Ramos (cell line): ENCODE measurements around the gene DGKH.
"Not testable (repeated sequence)": the region's sequence is repeated elsewhere in the genome, so short reads cannot be mapped to it uniquely, and the experiment has no call there.

ENCODE experiments used
- in situ Hi-C: fragments of 300-500 bp; cut with MboI; formaldehyde crosslinking; loops from one replicate; pipeline ENCODE4 v1.14.3; 2022; ENCODE audit warnings: low sequenced_read_pairs; ENCODE audit not compliant: unreplicated experiment

DGKH gene

DNA sequence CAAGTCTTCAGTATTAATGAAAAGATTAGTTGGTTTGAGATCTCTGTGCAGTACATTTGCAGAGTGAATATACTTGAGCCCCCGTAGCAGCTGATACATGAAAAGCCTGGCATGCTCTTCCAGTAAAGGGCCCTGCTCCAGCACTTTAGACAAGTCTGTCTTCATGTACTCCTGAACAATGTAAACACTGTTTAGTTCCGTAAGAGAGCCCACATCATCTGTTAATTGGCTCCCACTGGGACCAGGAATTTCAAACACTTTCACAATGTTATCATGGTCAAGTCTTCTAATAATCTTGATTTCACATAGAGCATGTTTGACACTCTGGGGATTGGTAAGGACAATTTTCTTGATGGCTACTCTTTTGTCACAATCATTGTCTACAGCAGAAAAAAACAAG lies 22.2 kb downstream of the DGKH start:
- in situ Hi-C loops, result not testable (repeated sequence)

DNA sequence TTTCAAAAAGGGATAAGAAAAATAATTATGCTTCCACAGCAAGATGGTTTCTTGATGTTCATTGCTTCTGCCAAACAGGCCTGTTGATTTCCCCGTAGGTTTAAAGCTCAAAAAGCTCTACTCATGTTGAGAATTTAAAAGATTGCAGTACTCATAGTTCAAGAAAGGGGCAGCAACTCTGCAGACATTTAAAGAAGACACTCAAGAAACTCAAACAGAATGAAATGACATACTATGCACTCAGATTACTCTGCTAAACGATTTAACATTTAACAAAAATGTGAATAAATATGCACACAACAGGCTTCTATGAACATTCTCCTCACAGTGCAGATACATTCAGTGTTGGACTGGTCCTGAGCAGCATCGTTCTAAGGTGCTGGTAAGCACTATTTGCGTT lies 22.7 kb downstream of the DGKH start:
- in situ Hi-C loops, result not testable (repeated sequence)

DNA sequence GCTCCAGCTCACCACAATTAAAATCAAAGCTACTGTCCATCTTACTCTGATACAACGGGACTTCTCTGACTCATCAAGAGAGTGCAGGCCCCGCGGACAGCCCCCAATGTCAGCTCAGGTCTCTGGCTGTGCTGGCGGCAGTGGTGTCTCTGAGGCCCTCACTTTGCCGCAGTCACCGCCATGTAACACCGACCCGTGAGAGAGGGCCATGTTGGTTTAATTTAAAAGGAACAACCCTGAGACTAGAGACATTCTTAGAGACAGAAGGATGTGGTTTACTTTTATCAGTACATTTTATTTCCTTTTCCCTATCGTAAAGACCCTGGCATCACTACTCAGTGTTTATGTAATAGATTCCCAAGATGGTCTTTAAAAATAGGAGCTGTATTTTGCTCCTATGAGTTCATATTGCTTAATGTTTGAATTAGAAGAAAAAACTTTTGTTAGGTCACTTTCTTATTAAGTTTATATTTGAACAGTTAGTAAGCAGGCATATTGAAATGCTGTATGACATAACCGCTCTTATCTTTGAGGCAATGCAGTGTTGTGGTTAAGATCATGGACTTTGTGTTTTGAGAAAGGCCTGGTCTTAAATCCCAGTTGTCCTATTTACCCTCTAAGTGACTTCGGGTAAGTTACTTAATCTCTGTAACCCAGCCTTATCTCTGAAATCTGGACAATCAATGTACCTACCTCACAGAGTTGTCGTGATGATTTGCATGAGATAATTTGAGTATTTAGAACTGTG lies 23.4 kb downstream of the DGKH start:
- in situ Hi-C loops, result no loop called here

DNA sequence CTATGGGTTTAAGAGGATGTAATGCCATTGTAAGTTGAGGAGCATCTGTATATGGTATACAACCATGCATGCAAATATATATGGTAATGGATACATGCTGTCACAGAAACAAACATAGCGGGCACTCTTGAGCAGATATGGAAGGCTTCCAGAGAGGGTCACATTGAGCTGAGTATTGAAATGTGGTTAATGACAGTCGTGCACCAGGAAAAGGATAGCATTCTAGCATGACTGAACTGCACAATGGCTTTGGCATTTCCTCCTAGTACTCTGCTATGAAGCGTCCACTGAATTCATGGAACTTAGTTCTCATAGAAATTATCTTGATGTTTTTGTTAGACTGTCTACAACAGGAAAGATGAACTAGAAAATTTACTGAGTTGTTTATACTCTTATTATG lies 25.2 kb downstream of the DGKH start:
- in situ Hi-C loops, result no loop called here

DNA sequence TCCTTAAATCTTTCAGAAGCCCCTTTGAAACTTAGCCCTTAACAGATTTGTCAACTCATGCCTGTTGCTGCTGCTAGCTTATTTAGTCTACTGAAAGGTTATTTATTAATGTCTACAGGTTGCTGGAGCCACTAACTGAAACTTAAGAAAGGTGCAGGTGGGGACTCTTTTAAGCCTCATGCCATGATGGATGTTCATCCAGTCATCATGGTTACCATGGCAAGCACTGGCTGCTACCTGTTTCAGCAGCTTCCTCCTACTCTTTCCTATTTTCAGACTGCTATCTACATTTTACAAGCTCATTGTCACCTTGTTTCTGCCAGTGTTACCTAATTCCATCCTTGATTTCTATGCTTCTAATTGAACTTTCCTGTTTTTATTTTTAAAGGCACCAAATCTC lies 27.1 kb downstream of the DGKH start:
- in situ Hi-C loops, result no loop called here

DNA sequence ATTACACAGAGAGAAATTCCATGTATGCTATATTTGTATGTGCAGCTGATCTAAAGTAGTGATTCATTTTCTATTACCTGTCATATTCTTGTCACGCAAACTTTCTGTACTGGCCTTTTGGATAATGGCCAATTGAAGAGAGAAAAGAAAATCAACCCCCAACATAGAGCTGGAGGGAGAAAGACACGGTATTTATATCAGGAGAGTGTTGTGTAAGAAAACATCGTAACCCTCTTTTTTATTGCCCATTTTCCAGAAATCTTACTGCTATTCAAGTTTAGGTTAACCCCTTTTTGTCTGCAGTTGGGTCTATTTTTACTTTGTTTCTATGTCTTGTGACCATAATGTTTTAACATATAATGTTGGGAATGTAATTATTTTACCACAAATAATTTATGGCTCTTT lies 27.9 kb downstream of the DGKH start:
- in situ Hi-C loops, result no loop called here

DNA sequence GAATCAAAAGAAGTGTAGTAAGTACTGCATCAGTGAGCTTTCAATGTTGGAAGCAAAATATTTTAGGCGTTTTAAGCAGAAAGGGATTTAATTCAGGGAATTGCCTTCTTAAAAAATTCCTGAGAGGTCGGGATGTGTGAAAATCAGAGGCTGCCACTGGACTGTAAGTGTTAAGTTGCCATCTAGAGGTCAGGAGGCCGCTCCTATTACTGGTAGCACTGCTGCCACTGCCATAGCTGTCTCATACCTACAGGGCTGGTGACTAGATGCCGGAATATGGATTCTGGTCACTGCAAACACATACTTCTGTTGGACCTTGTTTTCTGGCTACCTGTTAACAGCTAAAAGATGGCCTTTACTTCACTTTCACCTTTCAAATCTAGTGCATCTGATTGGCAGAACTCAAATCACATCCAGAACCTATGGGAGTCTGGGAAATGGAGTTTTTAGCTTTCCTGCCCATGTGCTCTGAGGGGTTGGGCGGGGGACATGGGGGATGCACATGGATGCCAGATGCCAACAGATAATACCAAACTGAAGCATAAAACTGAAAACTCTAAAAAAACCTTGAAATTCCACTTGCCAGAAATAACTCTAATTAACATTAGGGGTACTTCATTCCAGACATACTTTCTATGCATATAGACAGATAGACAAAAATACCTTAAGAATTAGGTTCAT lies 29.8 kb downstream of the DGKH start:
- in situ Hi-C loops, result no loop called here

DNA sequence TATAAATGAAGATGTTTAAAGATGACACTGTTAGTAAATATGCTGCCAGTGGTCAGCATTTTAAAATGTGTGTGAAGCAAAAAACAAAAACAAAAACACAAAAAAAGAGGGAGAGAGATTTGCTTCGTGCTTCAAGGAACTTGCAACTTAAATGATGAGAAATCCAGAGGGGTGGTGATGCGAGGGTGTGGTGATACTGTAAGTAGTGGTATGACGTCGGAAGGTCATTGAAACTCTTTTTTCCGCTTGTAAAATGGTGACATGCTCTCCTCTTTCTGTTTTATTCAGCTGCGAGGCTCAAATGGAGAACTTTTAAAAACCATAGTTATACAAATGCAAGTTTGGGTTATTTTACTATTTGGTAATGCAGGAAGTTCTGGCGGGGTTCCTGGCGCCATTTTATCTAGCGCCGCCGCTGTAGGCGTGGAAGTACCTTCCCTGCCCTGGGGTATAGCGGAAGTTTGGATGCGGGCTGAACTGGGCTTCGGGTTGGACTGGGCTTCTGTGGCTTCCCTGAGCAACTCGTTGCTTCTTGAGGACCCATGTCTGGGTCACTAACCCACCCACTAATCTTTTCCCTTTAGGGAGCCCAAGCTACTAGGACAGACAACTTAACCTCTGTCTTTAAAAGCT lies 34.8 kb downstream of the DGKH start:
- in situ Hi-C loops, result no loop called here

DNA sequence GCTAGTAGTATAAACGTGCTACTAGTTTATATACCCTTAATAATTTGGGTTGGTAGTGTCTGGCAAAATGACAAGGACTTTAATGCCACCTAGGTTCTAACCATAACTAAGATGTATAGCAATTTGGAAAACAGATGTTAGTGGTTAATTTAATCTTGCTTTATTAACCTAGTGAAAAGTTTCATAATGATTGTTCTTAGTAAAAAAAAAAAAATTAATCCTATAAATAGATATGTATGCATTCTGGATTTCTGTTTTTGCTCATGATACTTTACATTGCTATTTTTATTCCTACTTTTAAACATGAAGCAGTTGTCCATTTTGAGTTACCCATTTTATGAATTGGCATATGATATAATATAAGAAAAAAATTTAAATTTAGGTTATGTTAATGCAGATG lies 36.3 kb downstream of the DGKH start:
- in situ Hi-C loops, result no loop called here

DNA sequence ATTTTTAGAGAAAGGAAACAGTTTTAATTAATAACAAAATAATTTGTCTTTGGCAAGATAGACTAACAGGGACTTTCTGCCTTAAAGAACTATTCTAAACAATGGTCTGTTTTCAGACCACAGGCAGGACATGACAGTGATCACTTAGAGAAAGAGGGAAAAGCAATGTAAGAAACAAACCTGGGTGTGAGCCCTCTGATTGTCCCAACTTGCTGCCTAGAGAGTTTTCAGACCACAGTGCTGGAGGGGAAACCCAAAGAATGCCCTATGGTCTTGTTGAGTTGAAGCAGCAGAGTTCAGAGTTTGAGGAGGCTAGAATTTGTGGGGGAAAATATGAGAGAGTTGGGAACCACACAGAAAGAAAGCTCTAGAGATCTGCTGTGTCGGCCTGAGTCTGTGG lies 38.1 kb downstream of the DGKH start:
- in situ Hi-C loops, result no loop called here

DNA sequence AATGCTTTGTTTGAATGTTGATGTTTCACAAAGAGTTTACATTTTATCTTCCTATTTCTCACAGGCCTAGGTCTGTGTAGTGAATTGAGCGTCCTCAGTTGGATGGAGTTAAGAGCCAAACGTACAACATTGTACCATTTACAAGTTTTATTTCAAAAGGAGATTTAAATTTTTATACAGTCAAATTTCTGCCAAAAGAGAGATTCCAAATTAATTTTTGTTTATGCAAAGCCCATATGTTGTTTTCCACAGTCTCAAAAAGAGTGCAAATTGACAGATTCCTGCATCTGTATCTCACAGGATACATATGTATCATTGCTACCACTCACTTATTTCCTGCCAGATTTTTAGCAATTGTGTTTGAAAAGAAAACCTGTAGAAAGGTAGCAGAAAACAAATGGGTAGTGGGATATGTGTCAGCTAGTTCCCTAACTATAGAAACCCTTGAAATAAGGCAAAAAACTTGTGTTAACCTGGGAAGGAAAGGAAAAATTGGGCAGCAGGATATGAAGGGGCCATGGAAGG lies 46.1 kb downstream of the DGKH start:
- in situ Hi-C loops, result no loop called here

DNA sequence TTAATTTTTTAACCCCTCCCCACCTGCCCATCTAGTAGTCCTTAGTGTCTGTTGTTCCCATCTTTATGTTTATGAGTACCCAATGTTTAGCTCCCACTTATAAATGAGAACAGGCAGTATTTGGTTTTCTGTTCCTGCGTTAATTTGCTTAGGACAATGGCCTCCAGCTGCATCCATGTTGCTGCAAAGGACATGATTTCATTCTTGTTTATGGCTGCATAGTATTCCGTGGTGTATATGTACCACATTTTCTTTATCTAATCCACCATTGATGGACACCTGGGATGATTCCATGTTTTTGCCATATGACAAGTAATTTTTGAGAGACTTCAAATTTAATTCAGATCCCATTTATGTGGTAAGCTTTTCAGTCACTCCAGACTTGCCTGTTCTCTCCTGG lies 47.8 kb downstream of the DGKH start:
- in situ Hi-C loops, result not testable (repeated sequence)

DNA sequence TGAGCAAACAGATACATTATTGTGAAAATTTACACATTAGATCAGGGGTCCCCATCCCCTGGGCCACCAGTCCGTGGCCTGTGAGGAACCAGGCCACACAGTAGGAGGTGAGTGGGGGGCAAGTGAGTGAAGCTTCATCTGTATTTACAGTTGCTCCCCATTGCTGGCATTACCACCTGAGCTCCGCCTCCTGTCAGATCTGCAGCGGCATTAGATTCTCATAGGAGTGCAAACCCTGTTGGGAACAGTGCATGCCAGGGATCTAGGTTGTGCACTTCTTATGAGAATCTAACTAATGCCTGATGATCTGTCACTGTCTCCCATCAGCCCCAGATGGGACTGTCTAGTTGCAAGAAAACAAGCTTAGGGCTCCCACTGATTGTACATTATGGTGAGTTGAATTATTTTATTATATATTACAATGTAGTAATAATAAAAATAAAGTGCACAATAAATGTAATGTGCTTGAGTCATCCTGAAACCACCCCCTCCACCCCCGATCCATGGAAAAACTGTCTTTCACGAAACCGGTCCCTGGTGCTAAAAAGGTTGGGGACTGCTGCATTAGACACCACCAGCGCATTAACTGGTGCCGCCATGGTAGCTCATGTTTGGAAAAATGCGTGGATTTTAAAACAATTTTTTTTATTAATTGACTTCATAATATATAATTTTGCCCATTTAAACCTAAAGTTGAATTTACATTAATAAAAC lies 51.7 kb downstream of the DGKH start:
- in situ Hi-C loops, result loop anchor here (25.0 kb wide), 1 partner anchor 713 kb away; no protein-coding TSS in a partner anchor

DNA sequence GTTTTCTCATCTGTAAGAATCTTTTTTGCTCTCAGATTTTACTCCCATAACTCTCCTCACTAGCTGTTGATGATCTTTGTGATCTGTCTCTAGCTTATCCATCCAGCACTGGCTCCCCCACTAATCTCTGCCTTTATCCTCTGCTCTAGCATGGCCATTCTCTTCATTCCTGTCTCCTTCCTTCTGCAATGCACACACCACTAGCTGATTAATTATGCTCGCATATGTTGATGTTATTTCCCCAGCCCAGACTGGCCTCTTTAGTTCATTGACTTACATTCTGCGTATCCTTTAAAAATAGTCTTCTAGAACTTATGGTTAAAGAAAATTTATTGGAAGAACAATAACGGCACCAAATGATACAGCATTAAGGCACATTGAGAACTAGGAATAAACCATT lies 52.5 kb downstream of the DGKH start:
- in situ Hi-C loops, result loop anchor here (25.0 kb wide), 1 partner anchor 714 kb away; no protein-coding TSS in a partner anchor

DNA sequence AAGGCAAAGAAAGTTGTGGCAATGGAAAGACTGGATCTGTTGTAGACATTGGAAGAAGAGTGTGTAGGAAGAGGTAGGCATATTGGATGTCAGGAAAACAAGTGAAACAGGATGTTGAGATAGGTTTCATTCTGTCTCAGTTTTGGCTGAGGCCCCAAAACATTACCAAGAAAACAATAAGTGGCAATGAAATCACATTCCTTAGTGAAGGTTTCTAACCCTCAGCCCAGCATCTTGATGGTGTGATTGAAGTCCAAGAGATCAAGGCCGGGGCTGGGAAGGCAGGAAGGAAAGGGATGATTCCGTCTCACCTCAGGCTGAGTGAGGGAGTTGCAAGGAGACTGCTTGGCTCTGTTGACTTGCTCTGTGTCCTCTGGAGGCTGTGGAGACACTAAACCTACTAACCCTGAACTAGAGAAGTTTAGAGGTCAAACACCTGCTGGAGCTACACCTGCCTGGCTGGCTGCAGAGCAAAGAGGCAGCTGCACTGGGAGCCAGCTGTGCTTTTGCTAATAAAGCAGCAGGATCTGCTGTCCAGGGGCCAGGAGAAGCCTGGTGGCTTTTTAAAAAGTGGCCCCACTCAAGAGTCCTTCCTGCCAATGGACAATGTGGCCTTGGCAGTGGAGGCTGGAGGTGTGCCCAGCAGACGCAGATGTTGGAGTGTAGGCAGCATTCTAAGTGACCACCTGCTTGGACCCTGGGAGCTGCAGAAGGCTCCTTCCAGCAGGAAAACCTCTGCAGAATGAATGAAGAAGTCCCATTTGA lies 53.6 kb downstream of the DGKH start:
- in situ Hi-C loops, result loop anchor here (25.0 kb wide), 1 partner anchor 715 kb away; no protein-coding TSS in a partner anchor

DNA sequence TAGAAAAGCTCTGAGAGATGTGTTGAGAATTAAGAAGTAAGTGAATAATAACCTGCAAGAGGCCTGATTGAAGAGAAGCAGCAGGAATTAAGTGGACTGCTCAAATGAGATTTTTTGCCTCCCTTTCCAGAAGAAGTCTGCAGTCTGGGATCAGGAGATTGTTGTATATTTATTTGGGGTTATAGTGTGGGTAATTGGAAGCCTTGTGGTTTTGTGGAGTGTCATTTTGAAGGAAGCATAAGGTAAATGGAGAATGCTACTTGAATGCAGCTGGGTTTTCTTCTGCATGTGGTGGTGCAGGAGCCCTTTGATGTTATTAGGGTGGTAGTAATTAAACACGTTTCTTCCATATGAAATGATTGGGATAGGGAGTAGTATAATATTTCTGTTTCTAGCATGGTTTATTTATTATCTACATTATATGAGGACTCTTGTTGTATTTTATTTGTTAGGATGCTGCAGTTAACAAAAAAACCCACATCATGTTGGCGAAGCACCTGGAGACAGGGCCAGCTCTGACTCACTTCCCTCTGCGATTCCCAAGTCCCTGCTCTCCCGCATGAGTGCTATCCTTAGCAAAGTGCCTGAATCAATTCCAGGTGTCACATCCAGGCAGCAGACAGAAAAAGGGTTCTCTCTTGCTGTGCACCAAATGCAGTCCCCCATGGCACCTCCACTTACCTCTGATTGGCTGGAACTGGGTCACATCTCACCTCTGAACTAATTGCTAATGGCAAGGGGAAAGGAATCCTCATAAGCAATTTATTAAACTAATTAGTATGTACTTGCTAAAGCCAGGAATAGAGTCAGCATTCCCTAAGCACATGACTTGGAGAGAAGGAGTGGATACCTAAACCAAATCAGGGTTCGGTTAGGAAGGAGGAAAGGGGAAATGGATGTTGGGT lies 54.8 kb downstream of the DGKH start:
- in situ Hi-C loops, result loop anchor here (25.0 kb wide), 1 partner anchor 716 kb away; no protein-coding TSS in a partner anchor

DNA sequence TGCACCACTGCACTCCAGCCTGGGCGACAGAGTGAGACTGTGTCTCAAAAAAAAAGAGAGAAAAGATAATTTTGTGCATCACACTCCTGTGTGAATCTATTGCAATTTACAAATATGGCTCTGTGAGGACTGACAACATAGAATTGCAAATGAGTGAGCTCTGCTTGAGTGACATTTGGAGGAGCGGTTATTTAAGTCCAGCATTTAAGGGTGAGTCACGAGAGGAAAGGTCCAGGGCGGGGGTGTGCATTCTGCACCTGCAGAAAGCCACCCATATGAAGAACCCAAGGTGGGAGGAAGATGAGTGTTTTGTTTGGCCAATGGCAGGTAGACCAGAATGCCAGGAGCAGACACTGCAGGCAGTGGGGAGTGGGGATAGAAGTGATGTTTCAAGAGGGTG lies 58.5 kb downstream of the DGKH start:
- in situ Hi-C loops, result loop anchor here (25.0 kb wide), 1 partner anchor 720 kb away; no protein-coding TSS in a partner anchor

DNA sequence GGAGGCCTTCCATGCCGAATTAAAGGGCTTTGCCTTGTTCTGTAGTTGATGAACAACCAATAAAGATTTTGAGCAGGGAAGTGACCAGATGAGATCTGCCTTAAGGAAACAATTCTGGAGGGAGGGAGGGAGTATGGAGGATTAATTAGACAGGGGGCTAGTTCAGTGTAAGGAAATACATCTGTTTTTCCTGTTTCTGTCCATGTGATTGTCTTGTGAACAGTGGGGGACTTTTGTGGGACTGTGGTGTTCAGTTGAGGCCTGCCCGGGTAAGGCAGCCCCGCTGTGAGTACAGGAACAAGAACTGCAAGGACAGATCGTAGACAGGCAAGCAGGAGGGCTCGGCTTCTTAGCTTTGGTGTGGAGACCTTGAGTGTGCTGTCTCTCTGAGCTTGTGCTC lies 59.0 kb downstream of the DGKH start:
- in situ Hi-C loops, result loop anchor here (25.0 kb wide), 1 partner anchor 720 kb away; no protein-coding TSS in a partner anchor
